ENCODE data around the gene ECHS1.
A peak's percentile ranks its signal among the peaks of the same experiment; 100 is the strongest.
"Not testable (repeated sequence)": the region's sequence is repeated elsewhere in the genome, so short reads cannot be mapped to it uniquely, and the experiment has no call there.

Gene ECHS1

GRCh38 chr10:133377818-133378250 is 4.7 kb upstream of the ECHS1 start:
- DNase-seq = no peak

GRCh38 chr10:133377025-133377817 is 4.1 kb upstream of the ECHS1 start:
- no peak for DNase-seq

GRCh38 chr10:133376183-133376582 is 3.0 kb upstream of the ECHS1 start:
- DNase-seq = not testable (repeated sequence)

- DNase-seq = no peak
These were observed 2.4 kb upstream of the ECHS1 start for GRCh38 chr10:133375357-133376115.

- DNase-seq = no peak
These were observed 647 bp downstream of the ECHS1 start for GRCh38 chr10:133372507-133372906.

- no peak for DNase-seq
These were observed 2.9 kb downstream of the ECHS1 start for GRCh38 chr10:133370030-133370786.

GRCh38 chr10:133368153-133368552 is 5.0 kb downstream of the ECHS1 start:
- no peak for DNase-seq

GRCh38 chr10:133367461-133367860 is 5.7 kb downstream of the ECHS1 start:
- not testable (repeated sequence) for DNase-seq

- DNase-seq = no peak
These were observed 6.4 kb downstream of the ECHS1 start for GRCh38 chr10:133366751-133367150.

- DNase-seq = no peak
These were observed 7.0 kb downstream of the ECHS1 start for GRCh38 chr10:133366130-133366478.

GRCh38 chr10:133365461-133366129 is 7.6 kb downstream of the ECHS1 start:
- no peak for DNase-seq

GRCh38 chr10:133364645-133365431 is 8.3 kb downstream of the ECHS1 start:
- DNase-seq = no peak

GRCh38 chr10:133362846-133363245 is 10.3 kb downstream of the ECHS1 start:
- DNase-seq = peak; percentile 13

- no peak for DNase-seq
These were observed 11.2 kb downstream of the ECHS1 start for GRCh38 chr10:133361773-133362441.

GRCh38 chr10:133361227-133361626 is 11.9 kb downstream of the ECHS1 start:
- DNase-seq = no peak

- DNase-seq = no peak
These were observed 13.1 kb downstream of the ECHS1 start for GRCh38 chr10:133359972-133360610.

- no peak for DNase-seq
These were observed 13.6 kb downstream of the ECHS1 start for GRCh38 chr10:133359554-133359971.

- DNase-seq = no peak
These were observed 14.2 kb downstream of the ECHS1 start for GRCh38 chr10:133358925-133359310.

GRCh38 chr10:133358162-133358924 is 14.8 kb downstream of the ECHS1 start:
- no peak for DNase-seq

All from femur (tissue), 1 donor.